ENCODE results near the gene TRPV2. TPM values are rescaled to one million over a fixed set of nuclear protein-coding genes. Genes with fewer than 3 reads are reported as not detected.

Gene TRPV2
- total and polyA plus RNA-seq, 10 of the 15 experiments (the other 5 are each of a cell fraction or from before 2014, with no cell fraction given) = 8.9 to 94.4 (median 54.1) TPM

DNA sequence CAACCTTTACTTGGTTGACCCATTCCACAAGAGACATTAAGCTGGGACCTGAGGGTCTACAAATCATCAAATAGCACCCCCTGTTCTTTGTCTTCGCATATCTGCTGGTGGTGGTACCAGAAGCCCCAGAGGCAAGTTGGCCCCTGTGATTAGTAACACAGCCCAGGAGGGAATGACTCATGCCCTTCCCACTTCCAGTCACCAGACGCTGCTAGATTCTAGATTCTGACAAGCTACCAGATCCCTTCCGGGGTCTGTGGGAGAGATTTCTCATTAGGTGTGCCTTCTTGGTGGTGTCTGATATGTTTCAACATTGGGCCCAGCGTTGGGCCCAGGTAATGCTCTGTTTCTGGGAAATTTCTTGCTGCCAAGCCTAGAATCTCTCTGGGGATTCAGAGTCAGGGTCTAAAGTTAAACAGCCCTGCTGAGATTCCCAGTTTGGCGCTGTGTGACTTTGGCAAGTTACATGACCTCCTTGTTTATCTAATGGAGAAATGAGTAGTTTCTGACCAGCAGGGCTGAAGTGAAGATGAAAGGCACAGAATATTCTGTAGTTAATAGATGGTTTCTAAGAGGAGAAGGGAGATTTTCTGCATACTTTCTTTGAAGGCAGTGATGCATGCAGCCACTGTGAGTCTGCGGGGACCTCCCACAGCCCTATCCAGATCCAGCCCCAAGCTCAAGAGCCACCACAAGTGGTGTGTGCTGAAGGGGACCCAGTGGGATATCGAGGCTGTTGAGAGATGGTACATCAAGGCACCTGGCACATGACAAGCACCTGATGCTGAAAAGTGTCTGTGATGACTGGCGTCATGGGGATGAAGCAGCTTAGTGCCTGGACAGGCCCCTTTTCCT, 3.9 kb downstream of the TRPV2 start (continued):
- TF ChIP-seq, protein P1, sequence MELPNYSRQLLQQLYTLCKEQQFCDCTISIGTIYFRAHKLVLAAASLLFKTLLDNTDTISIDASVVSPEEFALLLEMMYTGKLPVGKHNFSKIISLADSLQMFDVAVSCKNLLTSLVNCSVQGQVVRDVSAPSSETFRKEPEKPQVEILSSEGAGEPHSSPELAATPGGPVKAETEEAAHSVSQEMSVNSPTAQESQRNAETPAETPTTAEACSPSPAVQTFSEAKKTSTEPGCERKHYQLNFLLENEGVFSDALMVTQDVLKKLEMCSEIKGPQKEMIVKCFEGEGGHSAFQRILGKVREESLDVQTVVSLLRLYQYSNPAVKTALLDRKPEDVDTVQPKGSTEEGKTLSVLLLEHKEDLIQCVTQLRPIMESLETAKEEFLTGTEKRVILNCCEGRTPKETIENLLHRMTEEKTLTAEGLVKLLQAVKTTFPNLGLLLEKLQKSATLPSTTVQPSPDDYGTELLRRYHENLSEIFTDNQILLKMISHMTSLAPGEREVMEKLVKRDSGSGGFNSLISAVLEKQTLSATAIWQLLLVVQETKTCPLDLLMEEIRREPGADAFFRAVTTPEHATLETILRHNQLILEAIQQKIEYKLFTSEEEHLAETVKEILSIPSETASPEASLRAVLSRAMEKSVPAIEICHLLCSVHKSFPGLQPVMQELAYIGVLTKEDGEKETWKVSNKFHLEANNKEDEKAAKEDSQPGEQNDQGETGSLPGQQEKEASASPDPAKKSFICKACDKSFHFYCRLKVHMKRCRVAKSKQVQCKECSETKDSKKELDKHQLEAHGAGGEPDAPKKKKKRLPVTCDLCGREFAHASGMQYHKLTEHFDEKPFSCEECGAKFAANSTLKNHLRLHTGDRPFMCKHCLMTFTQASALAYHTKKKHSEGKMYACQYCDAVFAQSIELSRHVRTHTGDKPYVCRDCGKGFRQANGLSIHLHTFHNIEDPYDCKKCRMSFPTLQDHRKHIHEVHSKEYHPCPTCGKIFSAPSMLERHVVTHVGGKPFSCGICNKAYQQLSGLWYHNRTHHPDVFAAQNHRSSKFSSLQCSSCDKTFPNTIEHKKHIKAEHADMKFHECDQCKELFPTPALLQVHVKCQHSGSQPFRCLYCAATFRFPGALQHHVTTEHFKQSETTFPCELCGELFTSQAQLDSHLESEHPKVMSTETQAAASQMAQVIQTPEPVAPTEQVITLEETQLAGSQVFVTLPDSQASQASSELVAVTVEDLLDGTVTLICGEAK (IDR thresholded peaks at IDR 0.05; ENCODE audit: borderline replicate concordance) = 0 out of 2 replicates have a peak, but pooled peaks have one; percentile 3
- TF ChIP-seq NR2C1 (IDR thresholded peaks at IDR 0.05) (no peak), SIX5 (IDR thresholded peaks at IDR 0.05; ENCODE audit: low read depth, low read length, severe bottlenecking) (no peak), NRF1 (conservative IDR thresholded peaks at IDR 0.05; ENCODE audit: low read depth, low read length) (no peak), NR2C2 (IDR thresholded peaks at IDR 0.05; ENCODE audit: borderline replicate concordance, control insufficient read depth, insufficient read length, low read depth) (no peak), BHLHE40 (IDR thresholded peaks at IDR 0.05; ENCODE audit: borderline replicate concordance in 1 of 2, low read depth in 2 of 2, low read length in 1 of 2) (peak; percentile 58 to 71), SMARCA5 (IDR thresholded peaks at IDR 0.05) (no peak), SMC3 (IDR thresholded peaks at IDR 0.05; ENCODE audit: borderline replicate concordance, low read length) (no peak), STAT1 (conservative IDR thresholded peaks at IDR 0.05) (no peak), BMI1 (IDR thresholded peaks at IDR 0.05; ENCODE audit: borderline replicate concordance) (no peak), CREM (IDR thresholded peaks at IDR 0.05; ENCODE audit: low read depth) (no peak; the same call in 1 of the 2 replicates), BCL11A (IDR thresholded peaks at IDR 0.05; ENCODE audit: low read depth, low read length) (peak; percentile 52; the same call in 1 of the 2 replicates), PAX8 (IDR thresholded peaks at IDR 0.05) (no peak), ZZZ3 (IDR thresholded peaks at IDR 0.05; ENCODE audit: control insufficient read depth, insufficient read length, low read depth) (no peak), ZNF384 (IDR thresholded peaks at IDR 0.05; ENCODE audit: borderline replicate concordance, low read depth, low read length) (no peak), NFYA (IDR thresholded peaks at IDR 0.05; ENCODE audit: borderline replicate concordance, low read depth, low read length) (no peak), NFYB (IDR thresholded peaks at IDR 0.05; ENCODE audit: insufficient read depth, low read depth, low read length) (no peak)
- TF ChIP-seq, protein P2, sequence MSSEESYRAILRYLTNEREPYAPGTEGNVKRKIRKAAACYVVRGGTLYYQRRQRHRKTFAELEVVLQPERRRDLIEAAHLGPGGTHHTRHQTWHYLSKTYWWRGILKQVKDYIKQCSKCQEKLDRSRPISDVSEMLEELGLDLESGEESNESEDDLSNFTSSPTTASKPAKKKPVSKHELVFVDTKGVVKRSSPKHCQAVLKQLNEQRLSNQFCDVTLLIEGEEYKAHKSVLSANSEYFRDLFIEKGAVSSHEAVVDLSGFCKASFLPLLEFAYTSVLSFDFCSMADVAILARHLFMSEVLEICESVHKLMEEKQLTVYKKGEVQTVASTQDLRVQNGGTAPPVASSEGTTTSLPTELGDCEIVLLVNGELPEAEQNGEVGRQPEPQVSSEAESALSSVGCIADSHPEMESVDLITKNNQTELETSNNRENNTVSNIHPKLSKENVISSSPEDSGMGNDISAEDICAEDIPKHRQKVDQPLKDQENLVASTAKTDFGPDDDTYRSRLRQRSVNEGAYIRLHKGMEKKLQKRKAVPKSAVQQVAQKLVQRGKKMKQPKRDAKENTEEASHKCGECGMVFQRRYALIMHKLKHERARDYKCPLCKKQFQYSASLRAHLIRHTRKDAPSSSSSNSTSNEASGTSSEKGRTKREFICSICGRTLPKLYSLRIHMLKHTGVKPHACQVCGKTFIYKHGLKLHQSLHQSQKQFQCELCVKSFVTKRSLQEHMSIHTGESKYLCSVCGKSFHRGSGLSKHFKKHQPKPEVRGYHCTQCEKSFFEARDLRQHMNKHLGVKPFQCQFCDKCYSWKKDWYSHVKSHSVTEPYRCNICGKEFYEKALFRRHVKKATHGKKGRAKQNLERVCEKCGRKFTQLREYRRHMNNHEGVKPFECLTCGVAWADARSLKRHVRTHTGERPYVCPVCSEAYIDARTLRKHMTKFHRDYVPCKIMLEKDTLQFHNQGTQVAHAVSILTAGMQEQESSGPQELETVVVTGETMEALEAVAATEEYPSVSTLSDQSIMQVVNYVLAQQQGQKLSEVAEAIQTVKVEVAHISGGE (CRISPR knock-in tag; IDR thresholded peaks at IDR 0.05) = no peak
- TF ChIP-seq, protein P3, sequence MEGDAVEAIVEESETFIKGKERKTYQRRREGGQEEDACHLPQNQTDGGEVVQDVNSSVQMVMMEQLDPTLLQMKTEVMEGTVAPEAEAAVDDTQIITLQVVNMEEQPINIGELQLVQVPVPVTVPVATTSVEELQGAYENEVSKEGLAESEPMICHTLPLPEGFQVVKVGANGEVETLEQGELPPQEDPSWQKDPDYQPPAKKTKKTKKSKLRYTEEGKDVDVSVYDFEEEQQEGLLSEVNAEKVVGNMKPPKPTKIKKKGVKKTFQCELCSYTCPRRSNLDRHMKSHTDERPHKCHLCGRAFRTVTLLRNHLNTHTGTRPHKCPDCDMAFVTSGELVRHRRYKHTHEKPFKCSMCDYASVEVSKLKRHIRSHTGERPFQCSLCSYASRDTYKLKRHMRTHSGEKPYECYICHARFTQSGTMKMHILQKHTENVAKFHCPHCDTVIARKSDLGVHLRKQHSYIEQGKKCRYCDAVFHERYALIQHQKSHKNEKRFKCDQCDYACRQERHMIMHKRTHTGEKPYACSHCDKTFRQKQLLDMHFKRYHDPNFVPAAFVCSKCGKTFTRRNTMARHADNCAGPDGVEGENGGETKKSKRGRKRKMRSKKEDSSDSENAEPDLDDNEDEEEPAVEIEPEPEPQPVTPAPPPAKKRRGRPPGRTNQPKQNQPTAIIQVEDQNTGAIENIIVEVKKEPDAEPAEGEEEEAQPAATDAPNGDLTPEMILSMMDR (IDR thresholded peaks at IDR 0.05 in 2 of 3, conservative IDR thresholded peaks at IDR 0.05 in 1 of 3; ENCODE audit: control insufficient read depth in 2 of 3, extremely low read depth in 1 of 3, insufficient read depth in 1 of 3, low read depth in 3 of 3, low read length in 3 of 3) = no peak

All from GM12878 (cell line).